NCI-H1694 (cell line): ENCODE measurements around the gene COL11A2.

Experiments
- DNase-seq: peaks from one replicate; lab custom pipeline; 2025; lab: John Stamatoyannopoulos, UW

Gene COL11A2

DNA sequence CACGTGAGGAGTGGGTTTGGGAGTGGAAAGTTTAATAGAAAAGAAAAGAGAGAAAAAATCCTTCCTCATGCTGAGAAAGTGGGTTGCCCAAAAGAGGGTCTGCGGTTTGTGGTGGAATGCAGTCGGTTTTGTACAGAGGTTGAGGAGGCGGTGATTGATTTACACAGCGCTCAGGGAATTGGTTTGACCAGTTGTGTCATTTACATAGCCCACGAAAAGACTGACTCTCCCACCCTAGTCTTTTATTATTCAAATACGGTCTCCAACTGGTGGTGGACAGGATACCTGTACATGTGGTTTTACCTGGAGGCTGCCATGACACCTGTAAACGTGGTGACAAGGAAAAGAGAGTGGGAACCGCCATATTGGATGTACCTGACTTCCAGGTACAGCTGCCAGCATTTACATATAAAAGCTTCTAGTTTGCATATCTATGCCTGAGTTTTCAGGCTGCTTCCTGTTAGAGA is 74.4 kb downstream of the COL11A2 start:
- DNase-seq: no peak

DNA sequence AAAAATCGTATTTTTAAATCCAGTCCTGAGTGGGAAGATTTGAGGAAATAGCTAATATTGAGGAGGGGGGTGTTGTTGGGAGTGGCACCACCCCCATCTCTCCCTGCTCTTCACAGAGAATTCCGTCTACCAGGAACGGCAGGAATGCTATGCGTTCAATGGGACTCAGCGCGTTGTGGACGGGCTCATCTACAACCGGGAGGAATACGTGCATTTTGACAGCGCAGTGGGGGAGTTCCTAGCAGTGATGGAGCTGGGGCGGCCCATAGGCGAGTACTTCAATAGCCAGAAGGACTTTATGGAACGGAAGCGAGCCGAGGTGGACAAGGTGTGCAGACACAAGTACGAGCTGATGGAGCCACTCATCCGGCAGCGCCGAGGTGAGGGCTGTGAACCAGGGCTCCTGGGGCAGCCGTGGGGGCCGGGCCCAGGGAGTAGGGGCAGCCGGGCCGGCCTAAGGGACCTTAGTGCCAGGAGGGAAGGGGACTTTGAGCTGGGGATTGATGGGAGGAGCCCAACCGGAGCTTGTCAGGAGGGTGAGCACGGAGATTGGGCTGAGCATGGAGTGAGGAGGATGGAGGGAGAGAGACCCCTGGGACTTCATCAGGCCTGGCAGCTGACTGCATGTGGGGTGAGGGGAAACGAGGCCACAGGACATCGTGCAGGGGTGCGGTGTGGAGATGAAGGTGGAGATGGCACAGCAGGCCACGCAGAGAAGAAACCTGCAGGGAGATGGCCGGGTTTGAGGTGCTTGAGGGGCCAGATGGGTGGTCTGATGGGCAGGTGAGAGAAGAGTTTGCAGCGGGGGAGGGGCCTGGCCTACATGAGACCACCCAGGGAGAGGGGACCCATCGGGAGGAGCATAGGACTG is 75.2 kb downstream of the COL11A2 start:
- DNase-seq: no peak

DNA sequence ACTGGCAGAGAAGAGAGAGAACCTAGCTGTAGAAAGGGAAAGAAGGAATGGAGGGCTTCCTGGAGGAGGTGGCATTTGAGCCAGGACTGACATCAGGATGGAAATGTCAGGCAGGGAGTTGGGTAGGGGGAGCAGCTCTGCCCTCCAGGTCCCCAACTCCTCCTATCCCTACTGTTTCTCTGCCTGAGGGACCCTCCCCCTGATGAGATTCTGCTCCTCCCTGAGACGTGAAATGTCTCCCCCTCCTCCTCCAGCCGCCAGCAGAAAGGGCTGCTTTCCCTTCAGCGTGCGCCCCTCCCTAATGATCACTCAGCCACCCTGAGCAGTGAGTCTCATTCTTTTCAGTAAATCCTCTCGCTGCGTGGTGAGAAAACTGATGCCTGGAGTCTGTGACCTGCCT is 75.8 kb downstream of the COL11A2 start:
- no peak for DNase-seq

DNA sequence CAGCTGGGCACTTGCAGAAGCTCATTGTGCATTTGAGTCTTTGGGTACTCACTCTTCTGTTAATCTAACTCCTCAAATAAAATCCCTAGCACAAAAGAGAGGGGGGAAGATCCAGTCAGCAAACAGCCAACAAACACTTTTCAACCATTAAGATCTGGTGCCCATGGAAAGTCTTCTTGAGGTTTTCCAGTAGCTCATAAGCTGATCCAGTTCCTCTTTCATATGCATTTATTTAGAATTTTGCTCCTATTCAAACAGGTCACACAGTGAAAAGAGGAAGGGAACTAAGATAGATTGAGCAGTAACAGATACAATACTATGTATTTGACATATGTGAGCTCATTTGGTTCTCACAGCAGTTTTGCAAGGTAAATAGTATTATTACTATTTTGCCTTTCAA is 77.9 kb downstream of the COL11A2 start:
- DNase-seq: no peak

DNA sequence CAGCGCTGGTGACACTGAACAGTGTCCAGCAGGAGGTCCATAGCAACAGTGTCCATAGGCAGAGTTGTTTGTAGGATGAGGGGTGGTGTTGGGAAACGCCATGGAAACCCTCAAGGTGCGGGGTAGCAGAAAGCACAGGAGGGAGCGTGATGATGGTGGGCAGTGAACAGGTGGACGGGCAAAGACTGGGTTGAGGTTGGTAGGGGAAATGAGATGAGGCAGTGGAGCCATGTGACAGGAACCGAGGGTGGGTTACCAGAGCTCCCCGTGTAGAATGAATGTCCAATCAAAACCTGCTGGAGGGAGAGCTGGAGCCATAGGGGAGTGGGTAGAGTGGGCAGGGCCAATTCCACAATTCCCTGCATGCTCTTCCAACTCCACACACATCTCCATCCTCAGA is 78.5 kb downstream of the COL11A2 start:
- no peak for DNase-seq
